HPDE6-E6E7 (cell line): ENCODE data around the gene SLTM.
"Not testable (repeated sequence)": the region's sequence is repeated elsewhere in the genome, so short reads cannot be mapped to it uniquely, and the experiment has no call there.

Source experiments
- DNase-seq: peaks from one replicate; pipeline ENCODE4 v3.0.0; 2011; ENCODE audit warnings: missing footprints; ENCODE audit errors: extremely low spot score

Gene SLTM

GRCh38 chr15:58876306-58877106 lies 57.0 kb downstream of the SLTM start:
- no peak for DNase-seq

GRCh38 chr15:58875343-58875742 lies 58.1 kb downstream of the SLTM start:
- DNase-seq, result no peak

GRCh38 chr15:58873267-58873666 lies 60.2 kb downstream of the SLTM start:
- DNase-seq, result no peak

- no peak for DNase-seq
Observed at GRCh38 chr15:58870451-58870850, 63.0 kb downstream of the SLTM start.

GRCh38 chr15:58867926-58868325 lies 65.6 kb downstream of the SLTM start:
- no peak for DNase-seq

- no peak for DNase-seq
Observed at GRCh38 chr15:58865425-58865880, 68.0 kb downstream of the SLTM start.

GRCh38 chr15:58864602-58865424 lies 68.7 kb downstream of the SLTM start:
- no peak for DNase-seq

GRCh38 chr15:58862326-58862725 lies 71.2 kb downstream of the SLTM start:
- no peak for DNase-seq

GRCh38 chr15:58856621-58857020 lies 76.9 kb downstream of the SLTM start:
- DNase-seq, result not testable (repeated sequence)

GRCh38 chr15:58856086-58856485 lies 77.4 kb downstream of the SLTM start:
- no peak for DNase-seq

- no peak for DNase-seq
Observed at GRCh38 chr15:58854593-58854992, 78.9 kb downstream of the SLTM start.

- no peak for DNase-seq
Observed at GRCh38 chr15:58852347-58852746, 81.1 kb downstream of the SLTM start.

- not testable (repeated sequence) for DNase-seq
Observed at GRCh38 chr15:58851205-58851604, 82.3 kb downstream of the SLTM start.

- no peak for DNase-seq
Observed at GRCh38 chr15:58842713-58843396, 90.6 kb downstream of the SLTM start.

- DNase-seq, result no peak
Observed at GRCh38 chr15:58840048-58840447, 93.4 kb downstream of the SLTM start.

- DNase-seq, result no peak
Observed at GRCh38 chr15:58839485-58839884, 94.0 kb downstream of the SLTM start.

- DNase-seq, result not testable (repeated sequence)
Observed at GRCh38 chr15:58833681-58834426, 99.6 kb downstream of the SLTM start.

- no peak for DNase-seq
Observed at GRCh38 chr15:58830556-58830955, 102.9 kb downstream of the SLTM start.
